H9 (cell line): ENCODE data around the gene UXT. TPM values are rescaled to one million over a fixed set of nuclear protein-coding genes. Genes with fewer than 3 reads are reported as not detected.

Experiments
- DNase-seq: peaks from one replicate; pipeline ENCODE4 v3.0.0-alpha.2; 2017
- H2AFZ ChIP-seq: one replicate; pipeline ENCODE4 v1.6.1; 2013; ENCODE audit warnings: mild to moderate bottlenecking, low read length, control low read depth, moderate library complexity
- H2AK5ac ChIP-seq: 2 replicates; pipeline ENCODE4 v1.6.1; 2013; ENCODE audit warnings: low read length, control low read depth, mixed read lengths; ENCODE audit not compliant: insufficient read length
- H2BK120ac ChIP-seq: one replicate; pipeline ENCODE4 v1.6.1; 2013; ENCODE audit warnings: low read depth, mild to moderate bottlenecking, low read length, control low read depth, inconsistent platforms; ENCODE audit not compliant: poor library complexity, severe bottlenecking
- H2BK12ac ChIP-seq: 2 replicates; pipeline ENCODE4 v1.6.1; 2013; ENCODE audit warnings: low read length, control low read depth, mixed read lengths, low read depth; ENCODE audit not compliant: insufficient read length
- H2BK15ac ChIP-seq: 2 replicates; pipeline ENCODE4 v1.6.1; 2013; ENCODE audit warnings: low read depth, low read length, control low read depth
- H2BK20ac ChIP-seq: one replicate; pipeline ENCODE4 v1.6.1; 2013; ENCODE audit warnings: low read depth, mild to moderate bottlenecking, low read length, control low read depth, inconsistent platforms; ENCODE audit not compliant: poor library complexity, severe bottlenecking
- H2BK5ac ChIP-seq: 2 replicates; pipeline ENCODE4 v1.6.1; 2013; ENCODE audit warnings: low read length, control low read depth, mixed read lengths; ENCODE audit not compliant: insufficient read length
- H3K14ac ChIP-seq: 2 replicates; pipeline ENCODE4 v1.6.1; 2013; ENCODE audit warnings: low read length, control low read depth; ENCODE audit not compliant: insufficient read depth
- H3K18ac ChIP-seq: 2 replicates; pipeline ENCODE4 v1.6.1; 2013; ENCODE audit warnings: low read depth, mild to moderate bottlenecking, mixed read lengths, low read length, control low read depth; ENCODE audit not compliant: insufficient read length
- H3K23ac ChIP-seq: 2 replicates; pipeline ENCODE4 v1.6.1; 2013; ENCODE audit warnings: low read length, control low read depth, mixed read lengths, low read depth; ENCODE audit not compliant: insufficient read length
- H3K23me2 ChIP-seq: 2 replicates; pipeline ENCODE4 v1.6.1; 2013; ENCODE audit warnings: low read depth, mild to moderate bottlenecking, mixed read lengths, low read length, control low read depth; ENCODE audit not compliant: insufficient read length, poor library complexity, severe bottlenecking
- H3K27ac ChIP-seq: 2 replicates; pipeline ENCODE4 v1.5.1; 2013; ENCODE audit warnings: low read length, control low read depth, mixed read lengths, low read depth; ENCODE audit not compliant: insufficient read length
- H3K27me3 ChIP-seq: 2 replicates; pipeline ENCODE4 v1.6.1; 2013; ENCODE audit warnings: low read length, control low read depth, inconsistent platforms; ENCODE audit not compliant: insufficient read depth
- H3K4ac ChIP-seq: 2 replicates; pipeline ENCODE4 v1.6.1; 2013; ENCODE audit warnings: low read depth, mild to moderate bottlenecking, control low read depth, inconsistent platforms, low read length, moderate library complexity
- H3K4me1 ChIP-seq: 2 replicates; pipeline ENCODE4 v1.6.1; 2013; ENCODE audit warnings: low read length, control low read depth, inconsistent platforms; ENCODE audit not compliant: insufficient read depth
- H3K4me2 ChIP-seq: 2 replicates; pipeline ENCODE4 v1.6.1; 2013; ENCODE audit warnings: low read length, control low read depth, mixed read lengths; ENCODE audit not compliant: insufficient read length, insufficient read depth
- H3K56ac ChIP-seq: 2 replicates; pipeline ENCODE4 v1.6.1; 2013; ENCODE audit warnings: low read depth, mild to moderate bottlenecking, mixed read lengths, low read length, control low read depth; ENCODE audit not compliant: insufficient read length
- H3K79me1 ChIP-seq: 2 replicates; pipeline ENCODE4 v1.6.1; 2013; ENCODE audit warnings: low read depth, mild to moderate bottlenecking, moderate library complexity, low read length, control low read depth, inconsistent platforms; ENCODE audit not compliant: insufficient read depth, poor library complexity, severe bottlenecking
- H3K79me2 ChIP-seq: 2 replicates; pipeline ENCODE4 v1.6.1; 2013; ENCODE audit warnings: low read length, control low read depth, inconsistent platforms; ENCODE audit not compliant: insufficient read depth
- H3K9ac ChIP-seq: 2 replicates; pipeline ENCODE4 v1.6.1; 2013; ENCODE audit warnings: low read length, control low read depth, mixed read lengths; ENCODE audit not compliant: insufficient read length; ENCODE audit errors: extremely low read depth
- H3K9me3 ChIP-seq: one replicate; pipeline ENCODE4 v1.6.1; 2013; ENCODE audit warnings: low read depth, low read length, inconsistent platforms; ENCODE audit not compliant: control insufficient read depth
- H3T11ph ChIP-seq: one replicate; pipeline ENCODE4 v1.6.1; 2013; ENCODE audit warnings: mild to moderate bottlenecking, low read length, control low read depth, inconsistent platforms
- H4K20me1 ChIP-seq: one replicate; pipeline ENCODE4 v1.6.1; 2013; ENCODE audit not compliant: control insufficient read depth, insufficient read length, insufficient read depth
- H4K5ac ChIP-seq: 2 replicates; pipeline ENCODE4 v1.6.1; 2013; ENCODE audit warnings: low read depth, mild to moderate bottlenecking, mixed read lengths, low read length, control low read depth; ENCODE audit not compliant: insufficient read length
- H4K8ac ChIP-seq: replicated peaks from 2 replicates; pipeline ENCODE4 v1.6.1; 2013; ENCODE audit warnings: low read length, control low read depth, mixed read lengths, low read depth; ENCODE audit not compliant: insufficient read length
- H4K91ac ChIP-seq: 2 replicates; pipeline ENCODE4 v1.6.1; 2013; ENCODE audit warnings: low read depth, mild to moderate bottlenecking, moderate library complexity, mixed read lengths, low read length, control low read depth; ENCODE audit not compliant: insufficient read length
- H3K27ac Mint-ChIP-seq, 3 experiments: 2 replicates in 2 of 3; 3 replicates in 1 of 3; pipeline ENCODE4 v1.8.0; 2020 to 2021; ENCODE audit warnings: mixed read lengths in 3 of 3, mild to moderate bottlenecking in 1 of 3, moderate library complexity in 1 of 3
- H3K27me3 Mint-ChIP-seq: 2 replicates; pipeline ENCODE4 v1.8.0; 2021; ENCODE audit warnings: low read depth, mild to moderate bottlenecking, moderate library complexity, mixed read lengths
- H3K36me3 Mint-ChIP-seq, 3 experiments: 2 replicates in 2 of 3; 3 replicates in 1 of 3; pipeline ENCODE4 v1.8.0; 2020 to 2021; ENCODE audit warnings: low read depth in 3 of 3, mixed read lengths in 3 of 3; ENCODE audit not compliant: insufficient read depth in 1 of 3
- H3K4me1 Mint-ChIP-seq, 2 experiments: 2 replicates each; pipeline ENCODE4 v1.8.0; 2020; ENCODE audit warnings: mixed read lengths in 2 of 2
- H3K4me3 Mint-ChIP-seq, 2 experiments: 2 replicates in 1 of 2; 3 replicates in 1 of 2; pipeline ENCODE4 v1.8.0; 2020 to 2021; ENCODE audit warnings: mild to moderate bottlenecking in 2 of 2, mixed read lengths in 2 of 2, moderate library complexity in 1 of 2
- H3K9me3 Mint-ChIP-seq, 2 experiments: 2 replicates in 1 of 2; 3 replicates in 1 of 2; pipeline ENCODE4 v1.8.0; 2020; ENCODE audit warnings: mild to moderate bottlenecking in 2 of 2, mixed read lengths in 2 of 2, moderate library complexity in 1 of 2
- WGBS: extraction: QIAGEN DNeasy Blood & Tissue Kit; methylation state at CpG from one replicate; pipeline ENCODE4 v1.1.7; 2013; ENCODE audit warnings: missing lambda C conversion rate, low lambda C conversion rate, mixed read lengths; ENCODE audit not compliant: insufficient read length; ENCODE audit errors: extremely low coverage; 5-methylcytosine and 5-hydroxymethylcytosine counted together
- total RNA-seq: library from RNA; stranded (reverse); gene quantifications from 2 replicates; pipeline ENCODE4 v1.2.1, GENCODE V29; 2021
- TF ChIP-seq, protein P1 (sequence below): fragments of 200-600 bp; sonication (generic); conservative IDR thresholded peaks from 3 replicates; pipeline ENCODE4 v1.8.0; 2021; ENCODE audit warnings: antibody characterized with exemption, mild to moderate bottlenecking

Gene UXT
- total RNA-seq, 1 experiment from 2014 or later: 95.1 TPM

DNA sequence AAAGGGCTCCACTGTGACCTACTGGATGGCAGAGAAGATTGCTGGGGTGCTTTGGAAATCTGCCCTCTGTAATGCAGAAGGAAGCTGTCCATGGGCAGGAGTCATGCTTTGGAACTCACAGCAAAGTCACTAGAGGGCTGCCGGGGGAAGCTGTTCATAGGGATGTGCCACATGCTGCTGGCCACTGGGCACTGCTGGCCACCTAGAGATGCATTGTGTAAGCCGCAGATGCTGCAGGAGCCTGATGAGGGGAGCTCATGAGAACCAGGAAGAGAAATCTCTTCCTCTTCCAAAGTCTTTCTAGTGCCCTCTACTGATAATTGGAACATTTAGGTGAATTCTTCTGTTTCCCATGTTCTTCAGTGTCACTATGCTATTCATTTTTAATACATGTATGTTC is 31.2 kb upstream of the UXT start:
- Histone ChIP-seq H3K14ac (no peak overlapping the region), H3K4me1 (no peaks in the 10 kb centered on the region), H4K5ac (no peak overlapping the region), H3K9me3 (peaks cover 27% of the 10 kb centered on the region), H4K91ac (no peak overlapping the region), H3K18ac (no peak overlapping the region), H3K79me1 (no peaks in the 10 kb centered on the region), H3K9ac (no peak overlapping the region), H3K4me2 (no peak overlapping the region), H2AK5ac (no peak overlapping the region), H2BK5ac (no peak overlapping the region), H2BK120ac (no peak overlapping the region), H2BK20ac (no peak overlapping the region), H3K56ac (no peak overlapping the region), H3K79me2 (no peaks in the 10 kb centered on the region), H4K8ac (no peak overlapping the region), H2BK15ac (no peak overlapping the region), H4K20me1 (no peaks in the 10 kb centered on the region), H3K27ac (no peak overlapping the region), H3T11ph (no peak overlapping the region), H3K23ac (no peak overlapping the region), H3K4ac (no peak overlapping the region), H2AFZ (no peak overlapping the region), H3K23me2 (no peaks in the 10 kb centered on the region), H3K27me3 (no peaks in the 10 kb centered on the region), H2BK12ac (no peak overlapping the region)
- Mint-ChIP-seq H3K27ac (no peak overlapping the region), H3K36me3 (no peaks in the 10 kb centered on the region; a peak in 2 of 7 replicates), H3K4me3 (no peak overlapping the region), H3K4me1 (no peaks in the 10 kb centered on the region), H3K9me3 (peaks cover 59 to 71% of the 10 kb centered on the region in 2 experiments), H3K27me3 (no peaks in the 10 kb centered on the region)
- no peak for DNase-seq
- WGBS: no CpG with 5 or more reads among the region's 2 CpGs
- TF ChIP-seq, protein P1, sequence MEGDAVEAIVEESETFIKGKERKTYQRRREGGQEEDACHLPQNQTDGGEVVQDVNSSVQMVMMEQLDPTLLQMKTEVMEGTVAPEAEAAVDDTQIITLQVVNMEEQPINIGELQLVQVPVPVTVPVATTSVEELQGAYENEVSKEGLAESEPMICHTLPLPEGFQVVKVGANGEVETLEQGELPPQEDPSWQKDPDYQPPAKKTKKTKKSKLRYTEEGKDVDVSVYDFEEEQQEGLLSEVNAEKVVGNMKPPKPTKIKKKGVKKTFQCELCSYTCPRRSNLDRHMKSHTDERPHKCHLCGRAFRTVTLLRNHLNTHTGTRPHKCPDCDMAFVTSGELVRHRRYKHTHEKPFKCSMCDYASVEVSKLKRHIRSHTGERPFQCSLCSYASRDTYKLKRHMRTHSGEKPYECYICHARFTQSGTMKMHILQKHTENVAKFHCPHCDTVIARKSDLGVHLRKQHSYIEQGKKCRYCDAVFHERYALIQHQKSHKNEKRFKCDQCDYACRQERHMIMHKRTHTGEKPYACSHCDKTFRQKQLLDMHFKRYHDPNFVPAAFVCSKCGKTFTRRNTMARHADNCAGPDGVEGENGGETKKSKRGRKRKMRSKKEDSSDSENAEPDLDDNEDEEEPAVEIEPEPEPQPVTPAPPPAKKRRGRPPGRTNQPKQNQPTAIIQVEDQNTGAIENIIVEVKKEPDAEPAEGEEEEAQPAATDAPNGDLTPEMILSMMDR: no peak
